Hepatocyte (in vitro differentiated cells): ENCODE results near the gene KIAA0753. TPM values are rescaled to one million over a fixed set of nuclear protein-coding genes. Genes with fewer than 3 reads are reported as not detected.
"Not testable (repeated sequence)": the region's sequence is repeated elsewhere in the genome, so short reads cannot be mapped to it uniquely, and the experiment has no call there.

Experiments
- DNase-seq: peaks from one replicate; pipeline ENCODE4 v3.0.0-alpha.2; 2016; ENCODE audit warnings: low spot score
- H2AFZ ChIP-seq: fragments of 200-600 bp; sonication (generic); 2 replicates; pipeline ENCODE4 v1.6.0; 2016; ENCODE audit warnings: antibody characterized with exemption, mild to moderate bottlenecking
- H3K27ac ChIP-seq: fragments of 200-600 bp; sonication (generic); 2 replicates; pipeline ENCODE4 v1.5.1; 2016; ENCODE audit warnings: mild to moderate bottlenecking
- H3K27me3 ChIP-seq: fragments of 200-600 bp; sonication (generic); 2 replicates; pipeline ENCODE4 v1.6.1; 2016
- H3K36me3 ChIP-seq: fragments of 200-600 bp; sonication (generic); replicated peaks from 2 replicates; pipeline ENCODE4 v1.5.1; 2016; ENCODE audit warnings: low read depth; ENCODE audit not compliant: insufficient read depth
- H3K4me1 ChIP-seq: fragments of 200-600 bp; sonication (generic); 2 replicates; pipeline ENCODE4 v1.5.1; 2016; ENCODE audit warnings: mild to moderate bottlenecking, moderate library complexity; ENCODE audit not compliant: insufficient read depth
- H3K4me2 ChIP-seq: fragments of 200-600 bp; sonication (generic); 2 replicates; pipeline ENCODE4 v1.6.0; 2016
- H3K4me3 ChIP-seq: fragments of 200-600 bp; sonication (generic); 2 replicates; pipeline ENCODE4 v1.5.1; 2016; ENCODE audit warnings: mild to moderate bottlenecking
- H3K79me2 ChIP-seq: fragments of 200-600 bp; sonication (generic); 2 replicates; pipeline ENCODE4 v1.6.0; 2017; ENCODE audit warnings: mild to moderate bottlenecking
- H3K9me2 ChIP-seq: fragments of 200-600 bp; sonication (generic); replicated peaks from 2 replicates; pipeline ENCODE4 v1.6.0; 2017; ENCODE audit warnings: mild to moderate bottlenecking; ENCODE audit not compliant: insufficient read depth
- H3K9me3 ChIP-seq: fragments of 200-600 bp; sonication (generic); 2 replicates; pipeline ENCODE4 v1.5.1; 2016; ENCODE audit warnings: low read depth, mild to moderate bottlenecking
- H4K20me1 ChIP-seq: fragments of 200-600 bp; sonication (generic); 2 replicates; pipeline ENCODE4 v1.6.0; 2016; ENCODE audit warnings: mild to moderate bottlenecking; ENCODE audit not compliant: insufficient read depth, poor library complexity, severe bottlenecking
- EZH2 ChIP-seq: fragments of 200-600 bp; sonication (generic); IDR thresholded peaks from 2 replicates; pipeline ENCODE4 v1.6.1; 2016; ENCODE audit warnings: antibody characterized with exemption, mild to moderate bottlenecking, borderline replicate concordance
- EZH2phosphoT487 ChIP-seq: fragments of 200-600 bp; sonication (generic); IDR thresholded peaks from one replicate; pipeline ENCODE4 v1.6.1; 2018; ENCODE audit warnings: antibody characterized with exemption, mild to moderate bottlenecking, low read depth, moderate library complexity; ENCODE audit not compliant: unreplicated experiment, severe bottlenecking
- whole genome bisulfite sequencing: methylation state at CpG from one replicate; pipeline ENCODE4 v1.1.6; 2016; ENCODE audit warnings: low lambda C conversion rate; ENCODE audit errors: missing lambda C conversion rate; 5-methylcytosine and 5-hydroxymethylcytosine counted together
- polyA plus RNA-seq: library from polyadenylated mRNA; unstranded; fragments of >200 nt; fragmentation: Nextera tagmentation; extraction: Ambion mirVana; gene quantifications from 2 replicates; pipeline ENCODE4 v1.2.1, GENCODE V29; 2016
- total RNA-seq: library from RNA; depleted of rRNA; stranded (reverse); fragments of >200 nt; gene quantifications from 2 replicates; pipeline ENCODE4 v1.2.3, GENCODE V29; 2014
- TF ChIP-seq, protein P1 (sequence below): fragments of 200-600 bp; sonication (generic); IDR thresholded peaks from 2 replicates; pipeline ENCODE4 v1.5.1; 2016; ENCODE audit warnings: antibody characterized with exemption, mild to moderate bottlenecking; ENCODE audit not compliant: poor library complexity

The KIAA0753 gene
- total and polyA plus RNA-seq, 2 experiments from 2014 or later, result 6.0 to 12.0 TPM

- Histone ChIP-seq H3K79me2 (no peaks in the 10 kb centered on the region), H3K4me3 (no peak overlapping the region), H3K4me1 (peaks cover 9% of the 10 kb centered on the region), H2AFZ (no peak overlapping the region), H3K4me2 (no peak overlapping the region), H3K9me2 (no peaks in the 10 kb centered on the region), H3K36me3 (no peaks in the 10 kb centered on the region), H3K27ac (no peak overlapping the region), H4K20me1 (no peaks in the 10 kb centered on the region), H3K9me3 (no peaks in the 10 kb centered on the region), H3K27me3 (no peaks in the 10 kb centered on the region)
- no peak for TF ChIP-seq EZH2phosphoT487
- TF ChIP-seq, protein P1, sequence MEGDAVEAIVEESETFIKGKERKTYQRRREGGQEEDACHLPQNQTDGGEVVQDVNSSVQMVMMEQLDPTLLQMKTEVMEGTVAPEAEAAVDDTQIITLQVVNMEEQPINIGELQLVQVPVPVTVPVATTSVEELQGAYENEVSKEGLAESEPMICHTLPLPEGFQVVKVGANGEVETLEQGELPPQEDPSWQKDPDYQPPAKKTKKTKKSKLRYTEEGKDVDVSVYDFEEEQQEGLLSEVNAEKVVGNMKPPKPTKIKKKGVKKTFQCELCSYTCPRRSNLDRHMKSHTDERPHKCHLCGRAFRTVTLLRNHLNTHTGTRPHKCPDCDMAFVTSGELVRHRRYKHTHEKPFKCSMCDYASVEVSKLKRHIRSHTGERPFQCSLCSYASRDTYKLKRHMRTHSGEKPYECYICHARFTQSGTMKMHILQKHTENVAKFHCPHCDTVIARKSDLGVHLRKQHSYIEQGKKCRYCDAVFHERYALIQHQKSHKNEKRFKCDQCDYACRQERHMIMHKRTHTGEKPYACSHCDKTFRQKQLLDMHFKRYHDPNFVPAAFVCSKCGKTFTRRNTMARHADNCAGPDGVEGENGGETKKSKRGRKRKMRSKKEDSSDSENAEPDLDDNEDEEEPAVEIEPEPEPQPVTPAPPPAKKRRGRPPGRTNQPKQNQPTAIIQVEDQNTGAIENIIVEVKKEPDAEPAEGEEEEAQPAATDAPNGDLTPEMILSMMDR, result no peak
- TF ChIP-seq EZH2, result no peak
- WGBS, result 73% methylated on average over 23 of the region's 23 CpGs
- DNase-seq, result no peak
These were observed 65.6 kb downstream of the KIAA0753 start for GRCh38 chr17:6574687-6575595.

GRCh38 chr17:6573982-6574686, 66.4 kb downstream of the KIAA0753 start:
- H3K4me1 ChIP-seq, result peaks cover 15% of the 10 kb centered on the region
- DNase-seq, result no peak
- H2AFZ ChIP-seq, result no peak overlapping the region
- H3K9me3 ChIP-seq, result no peaks in the 10 kb centered on the region
- H3K36me3 ChIP-seq, result no peaks in the 10 kb centered on the region
- 94% methylated on average over 13 of the region's 13 CpGs for WGBS
- H3K27ac ChIP-seq, result no peak overlapping the region
- no peaks in the 10 kb centered on the region for H3K79me2 ChIP-seq
- H3K4me2 ChIP-seq, result no peak overlapping the region
- H4K20me1 ChIP-seq, result no peaks in the 10 kb centered on the region
- no peak overlapping the region for H3K4me3 ChIP-seq
- no peak for TF ChIP-seq EZH2
- TF ChIP-seq, protein P1, result no peak
- TF ChIP-seq EZH2phosphoT487, result no peak
- H3K27me3 ChIP-seq, result no peaks in the 10 kb centered on the region
- no peaks in the 10 kb centered on the region for H3K9me2 ChIP-seq

GRCh38 chr17:6573495-6573894, 67.0 kb downstream of the KIAA0753 start:
- H3K4me3 ChIP-seq, H3K9me2 ChIP-seq, H3K4me2 ChIP-seq, H3K9me3 ChIP-seq, DNase-seq, H3K27ac ChIP-seq, H3K79me2 ChIP-seq, H2AFZ ChIP-seq, H3K36me3 ChIP-seq, H4K20me1 ChIP-seq, H3K27me3 ChIP-seq: not testable (repeated sequence)
- 93% methylated on average over 6 of the region's 6 CpGs for WGBS
- H3K4me1 ChIP-seq, result peaks cover 15% of the 10 kb centered on the region

GRCh38 chr17:6572972-6573370, 67.5 kb downstream of the KIAA0753 start:
- no peak overlapping the region for H2AFZ ChIP-seq
- no peaks in the 10 kb centered on the region for H3K9me3 ChIP-seq
- no peaks in the 10 kb centered on the region for H3K79me2 ChIP-seq
- no peaks in the 10 kb centered on the region for H3K9me2 ChIP-seq
- H3K4me2 ChIP-seq, result no peak overlapping the region
- H3K27ac ChIP-seq, result no peak overlapping the region
- H3K27me3 ChIP-seq, result no peaks in the 10 kb centered on the region
- H3K36me3 ChIP-seq, result no peaks in the 10 kb centered on the region
- no peaks in the 10 kb centered on the region for H4K20me1 ChIP-seq
- peaks cover 15% of the 10 kb centered on the region for H3K4me1 ChIP-seq
- 98% methylated on average over 8 of the region's 8 CpGs for WGBS
- no peak overlapping the region for H3K4me3 ChIP-seq
- no peak for DNase-seq
- TF ChIP-seq EZH2 (no peak), EZH2phosphoT487 (no peak)
- TF ChIP-seq, protein P1, result no peak
